HepG2 (cell line): ENCODE measurements around the gene RSBN1L. TPM values are rescaled to one million over a fixed set of nuclear protein-coding genes. Genes with fewer than 3 reads are reported as not detected.

Experiments used
- BHLHE40 ChIP-seq: IDR thresholded peaks from 2 replicates; pipeline ENCODE4 v1.6.1; 2011; ENCODE audit warnings: low read length, improper control_type of control experiment
- CAMTA2 ChIP-seq: sonication (generic); formaldehyde crosslinking; IDR thresholded peaks from 2 replicates; pipeline ENCODE4 v1.4.0; 2020; ENCODE audit warnings: mild to moderate bottlenecking, missing genetic modification reagents, borderline replicate concordance
- ELF1 ChIP-seq: sonication (generic); formaldehyde crosslinking; IDR thresholded peaks from 2 replicates; pipeline ENCODE4 v1.4.0; 2020; ENCODE audit warnings: missing genetic modification reagents
- ELF4 ChIP-seq: sonication (generic); formaldehyde crosslinking; IDR thresholded peaks from 2 replicates; pipeline ENCODE4 v1.5.0; 2020; ENCODE audit warnings: missing genetic modification reagents, mild to moderate bottlenecking, moderate library complexity, borderline replicate concordance
- HDAC6 ChIP-seq: fragments of 200-600 bp; sonication (generic); IDR thresholded peaks from 2 replicates; pipeline ENCODE4 v1.7.0; 2017; ENCODE audit warnings: mild to moderate bottlenecking, antibody characterized with exemption, low read length, low read depth
- NBN ChIP-seq: fragments of 450-650 bp; conservative IDR thresholded peaks from 2 replicates; pipeline ENCODE4 v1.6.1; 2017
- NFE2L2 ChIP-seq: fragments of 150-350 bp; IDR thresholded peaks from 2 replicates; pipeline ENCODE4 v1.6.1; 2014; ENCODE audit warnings: low read length
- POGK ChIP-seq: sonication (generic); formaldehyde crosslinking; conservative IDR thresholded peaks from 2 replicates; pipeline ENCODE4 v1.8.0; 2022; ENCODE audit warnings: mild to moderate bottlenecking, moderate library complexity, missing genetic modification reagents
- SMC3 ChIP-seq: IDR thresholded peaks from 2 replicates; pipeline ENCODE4 v1.6.1; 2011; ENCODE audit warnings: low read length, improper control_type of control experiment
- TAF1 ChIP-seq: sonication (generic); formaldehyde crosslinking; IDR thresholded peaks from 2 replicates; pipeline ENCODE4 v1.4.0; 2020; ENCODE audit warnings: missing genetic modification reagents
- ZNF331 ChIP-seq: sonication (generic); formaldehyde crosslinking; IDR thresholded peaks from 2 replicates; pipeline ENCODE4 v1.4.0; 2020; ENCODE audit warnings: missing genetic modification reagents
- ZNF607 ChIP-seq: sonication (generic); formaldehyde crosslinking; IDR thresholded peaks from 2 replicates; pipeline ENCODE4 v1.5.1; 2020; ENCODE audit warnings: missing genetic modification reagents, mild to moderate bottlenecking, borderline replicate concordance
- ZNF614 ChIP-seq: IDR thresholded peaks from 2 replicates; pipeline ENCODE4 v1.6.1; 2018; ENCODE audit warnings: missing biosample characterization, missing genetic modification reagents, inconsistent platforms, borderline replicate concordance
- polyA plus RNA-seq, 8 experiments: library from polyadenylated mRNA; depleted of rRNA in 3 of 8; stranded (reverse) in 7 of 8; unstranded in 1 of 8; fragments of >200 nt; fragmentation: Illumina TruSeq in 4 of 8; extraction: Trizol in 4 of 8; gene quantifications; 2 replicates each; pipeline versions ENCODE4 v1.2.1 to v1.2.3, GENCODE V29; 2011 to 2016; ENCODE audit warnings: low read depth in 4 of 8, missing spikeins in 1 of 8, mixed read lengths in 1 of 8; ENCODE audit not compliant: insufficient read depth in 1 of 8
- total RNA-seq, 5 experiments: library from RNA; depleted of rRNA; stranded (reverse); fragments of >200 nt; fragmentation: Illumina TruSeq; extraction: Trizol; gene quantifications; 2 replicates each; pipeline ENCODE4 v1.2.3, GENCODE V29; 2016; ENCODE audit warnings: low read depth in 1 of 5
- TF ChIP-seq, protein P1 (sequence below): sonication (generic); formaldehyde crosslinking; IDR thresholded peaks from 2 replicates; pipeline ENCODE4 v1.9.0; 2021; ENCODE audit warnings: missing genetic modification reagents, mild to moderate bottlenecking, borderline replicate concordance
- TF ChIP-seq, protein P2 (sequence below): sonication (generic); formaldehyde crosslinking; IDR thresholded peaks from 2 replicates; pipeline ENCODE4 v1.8.0; 2022; ENCODE audit warnings: missing genetic modification reagents, mild to moderate bottlenecking, inconsistent platforms, borderline replicate concordance
- TF ChIP-seq, protein P3 (sequence below): sonication (generic); formaldehyde crosslinking; IDR thresholded peaks from 2 replicates; pipeline ENCODE4 v1.4.0; 2020; ENCODE audit warnings: missing genetic modification reagents
- TF ChIP-seq, protein P4 (sequence below): sonication (generic); formaldehyde crosslinking; IDR thresholded peaks from 2 replicates; pipeline ENCODE4 v1.5.0; 2020; ENCODE audit warnings: missing genetic modification reagents
- TF ChIP-seq, protein P5 (sequence below): sonication (generic); formaldehyde crosslinking; IDR thresholded peaks from 2 replicates; pipeline ENCODE4 v1.4.0; 2020; ENCODE audit warnings: missing genetic modification reagents, mild to moderate bottlenecking, borderline replicate concordance

Gene RSBN1L
- total and polyA plus RNA-seq, 2 of the 13 experiments (the other 11 are each of a cell fraction or from before 2014, with no cell fraction given), result 7.7 to 21.3 TPM

DNA sequence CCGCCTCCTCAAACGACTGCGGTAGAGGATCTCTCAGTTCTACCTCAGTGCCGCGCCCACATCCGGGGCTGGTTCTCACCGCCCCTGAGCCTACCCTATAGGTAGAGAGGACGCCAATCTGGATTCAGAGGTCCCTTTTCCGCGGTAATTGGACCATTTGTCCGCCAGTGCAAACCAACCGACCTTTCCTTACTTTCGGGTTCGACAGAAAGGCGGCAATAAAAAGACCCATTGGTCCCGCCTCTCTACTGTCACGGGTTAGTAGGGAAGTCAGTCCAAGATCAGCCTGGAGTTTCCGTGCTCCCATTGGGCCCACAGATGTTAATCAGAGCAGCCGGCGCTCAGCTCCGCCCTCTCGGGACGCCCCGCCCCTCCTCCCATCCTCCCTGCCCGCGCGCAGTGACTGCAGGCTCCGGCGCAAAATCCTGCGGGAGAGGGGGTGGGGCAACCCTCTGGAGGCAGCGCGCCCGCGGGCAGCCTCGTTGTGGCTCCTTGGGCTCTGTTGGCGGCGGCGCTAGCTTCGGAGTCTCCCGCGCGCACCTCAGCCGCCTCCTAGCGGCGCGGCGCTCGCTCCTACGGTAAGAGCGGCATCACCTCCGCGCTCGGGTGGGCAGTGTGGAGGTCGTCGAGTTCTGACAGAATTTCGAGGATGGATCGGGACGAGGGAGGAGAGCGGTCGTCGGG, 102.3 kb downstream of the RSBN1L start, which contains the start of the genes PHTF2 and TMEM60 (continued):
- no peak for TF ChIP-seq HDAC6
- TF ChIP-seq, protein P1, sequence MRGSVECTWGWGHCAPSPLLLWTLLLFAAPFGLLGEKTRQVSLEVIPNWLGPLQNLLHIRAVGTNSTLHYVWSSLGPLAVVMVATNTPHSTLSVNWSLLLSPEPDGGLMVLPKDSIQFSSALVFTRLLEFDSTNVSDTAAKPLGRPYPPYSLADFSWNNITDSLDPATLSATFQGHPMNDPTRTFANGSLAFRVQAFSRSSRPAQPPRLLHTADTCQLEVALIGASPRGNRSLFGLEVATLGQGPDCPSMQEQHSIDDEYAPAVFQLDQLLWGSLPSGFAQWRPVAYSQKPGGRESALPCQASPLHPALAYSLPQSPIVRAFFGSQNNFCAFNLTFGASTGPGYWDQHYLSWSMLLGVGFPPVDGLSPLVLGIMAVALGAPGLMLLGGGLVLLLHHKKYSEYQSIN (CRISPR knock-in tag), result no peak
- no peak for TF ChIP-seq SMC3
- TF ChIP-seq ZNF607 (CRISPR knock-in tag), result peak; percentile 42
- no peak; the same call in 1 of the 2 replicates for TF ChIP-seq CAMTA2 (CRISPR knock-in tag)
- TF ChIP-seq, protein P2, sequence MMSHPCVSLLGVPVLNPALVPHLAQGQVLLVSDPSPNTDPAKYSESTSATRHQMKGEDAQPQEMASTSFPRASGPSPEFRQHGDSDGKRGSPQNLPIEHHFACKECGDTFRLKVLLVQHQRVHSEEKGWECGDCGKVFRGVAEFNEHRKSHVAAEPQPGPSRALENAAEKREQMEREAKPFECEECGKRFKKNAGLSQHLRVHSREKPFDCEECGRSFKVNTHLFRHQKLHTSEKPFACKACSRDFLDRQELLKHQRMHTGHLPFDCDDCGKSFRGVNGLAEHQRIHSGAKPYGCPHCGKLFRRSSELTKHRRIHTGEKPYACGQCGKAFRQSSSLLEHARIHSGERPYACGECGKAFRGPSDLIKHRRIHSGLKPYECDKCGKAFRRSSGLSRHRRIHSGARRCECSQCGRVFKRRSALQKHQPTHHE (CRISPR knock-in tag), result 0 out of 2 replicates have a peak, but pooled peaks have one; percentile 37
- TF ChIP-seq BHLHE40, result no peak
- TF ChIP-seq, protein P3, sequence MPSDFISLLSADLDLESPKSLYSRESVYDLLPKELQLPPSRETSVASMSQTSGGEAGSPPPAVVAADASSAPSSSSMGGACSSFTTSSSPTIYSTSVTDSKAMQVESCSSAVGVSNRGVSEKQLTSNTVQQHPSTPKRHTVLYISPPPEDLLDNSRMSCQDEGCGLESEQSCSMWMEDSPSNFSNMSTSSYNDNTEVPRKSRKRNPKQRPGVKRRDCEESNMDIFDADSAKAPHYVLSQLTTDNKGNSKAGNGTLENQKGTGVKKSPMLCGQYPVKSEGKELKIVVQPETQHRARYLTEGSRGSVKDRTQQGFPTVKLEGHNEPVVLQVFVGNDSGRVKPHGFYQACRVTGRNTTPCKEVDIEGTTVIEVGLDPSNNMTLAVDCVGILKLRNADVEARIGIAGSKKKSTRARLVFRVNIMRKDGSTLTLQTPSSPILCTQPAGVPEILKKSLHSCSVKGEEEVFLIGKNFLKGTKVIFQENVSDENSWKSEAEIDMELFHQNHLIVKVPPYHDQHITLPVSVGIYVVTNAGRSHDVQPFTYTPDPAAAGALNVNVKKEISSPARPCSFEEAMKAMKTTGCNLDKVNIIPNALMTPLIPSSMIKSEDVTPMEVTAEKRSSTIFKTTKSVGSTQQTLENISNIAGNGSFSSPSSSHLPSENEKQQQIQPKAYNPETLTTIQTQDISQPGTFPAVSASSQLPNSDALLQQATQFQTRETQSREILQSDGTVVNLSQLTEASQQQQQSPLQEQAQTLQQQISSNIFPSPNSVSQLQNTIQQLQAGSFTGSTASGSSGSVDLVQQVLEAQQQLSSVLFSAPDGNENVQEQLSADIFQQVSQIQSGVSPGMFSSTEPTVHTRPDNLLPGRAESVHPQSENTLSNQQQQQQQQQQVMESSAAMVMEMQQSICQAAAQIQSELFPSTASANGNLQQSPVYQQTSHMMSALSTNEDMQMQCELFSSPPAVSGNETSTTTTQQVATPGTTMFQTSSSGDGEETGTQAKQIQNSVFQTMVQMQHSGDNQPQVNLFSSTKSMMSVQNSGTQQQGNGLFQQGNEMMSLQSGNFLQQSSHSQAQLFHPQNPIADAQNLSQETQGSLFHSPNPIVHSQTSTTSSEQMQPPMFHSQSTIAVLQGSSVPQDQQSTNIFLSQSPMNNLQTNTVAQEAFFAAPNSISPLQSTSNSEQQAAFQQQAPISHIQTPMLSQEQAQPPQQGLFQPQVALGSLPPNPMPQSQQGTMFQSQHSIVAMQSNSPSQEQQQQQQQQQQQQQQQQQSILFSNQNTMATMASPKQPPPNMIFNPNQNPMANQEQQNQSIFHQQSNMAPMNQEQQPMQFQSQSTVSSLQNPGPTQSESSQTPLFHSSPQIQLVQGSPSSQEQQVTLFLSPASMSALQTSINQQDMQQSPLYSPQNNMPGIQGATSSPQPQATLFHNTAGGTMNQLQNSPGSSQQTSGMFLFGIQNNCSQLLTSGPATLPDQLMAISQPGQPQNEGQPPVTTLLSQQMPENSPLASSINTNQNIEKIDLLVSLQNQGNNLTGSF (CRISPR knock-in tag), result no peak
- TF ChIP-seq NBN, result no peak
- TF ChIP-seq ELF4 (CRISPR knock-in tag), result peak; percentile 55; the same call in 1 of the 2 replicates
- no peak for TF ChIP-seq NFE2L2
- peak; percentile 74 for TF ChIP-seq POGK (CRISPR knock-in tag)
- TF ChIP-seq ZNF331 (CRISPR knock-in tag), result peak; percentile 24; the same call in 1 of the 2 replicates
- TF ChIP-seq, protein P4, sequence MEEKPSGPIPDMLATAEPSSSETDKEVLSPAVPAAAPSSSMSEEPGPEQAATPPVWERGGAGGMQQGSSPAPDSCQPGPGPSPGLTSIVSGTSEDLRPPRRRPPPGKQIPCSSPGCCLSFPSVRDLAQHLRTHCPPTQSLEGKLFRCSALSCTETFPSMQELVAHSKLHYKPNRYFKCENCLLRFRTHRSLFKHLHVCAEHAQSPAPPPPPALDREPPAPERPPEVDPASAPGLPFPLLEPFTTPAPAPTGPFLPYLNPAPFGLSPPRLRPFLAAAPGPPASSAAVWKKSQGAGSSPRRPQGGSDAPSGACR (CRISPR knock-in tag), result no peak
- TF ChIP-seq ELF1 (CRISPR knock-in tag), result peak; percentile 60
- TF ChIP-seq, protein P5, sequence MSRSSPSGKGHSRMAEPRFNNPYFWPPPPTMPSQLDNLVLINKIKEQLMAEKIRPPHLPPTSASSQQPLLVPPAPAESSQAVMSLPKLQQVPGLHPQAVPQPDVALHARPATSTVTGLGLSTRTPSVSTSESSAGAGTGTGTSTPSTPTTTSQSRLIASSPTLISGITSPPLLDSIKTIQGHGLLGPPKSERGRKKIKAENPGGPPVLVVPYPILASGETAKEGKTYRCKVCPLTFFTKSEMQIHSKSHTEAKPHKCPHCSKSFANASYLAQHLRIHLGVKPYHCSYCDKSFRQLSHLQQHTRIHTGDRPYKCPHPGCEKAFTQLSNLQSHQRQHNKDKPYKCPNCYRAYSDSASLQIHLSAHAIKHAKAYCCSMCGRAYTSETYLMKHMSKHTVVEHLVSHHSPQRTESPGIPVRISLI (CRISPR knock-in tag), result no peak
- TF ChIP-seq ZNF614, result peak; percentile 69; the same call in 1 of the 2 replicates
- peak; percentile 74 for TF ChIP-seq TAF1 (CRISPR knock-in tag)
